Measurements from ENCODE around the gene DNMT3A. TPM values are rescaled to one million over a fixed set of nuclear protein-coding genes. Genes with fewer than 3 reads are reported as not detected.

The DNMT3A gene
- total RNA-seq, 1 experiment from 2014 or later = 215 TPM

DNA sequence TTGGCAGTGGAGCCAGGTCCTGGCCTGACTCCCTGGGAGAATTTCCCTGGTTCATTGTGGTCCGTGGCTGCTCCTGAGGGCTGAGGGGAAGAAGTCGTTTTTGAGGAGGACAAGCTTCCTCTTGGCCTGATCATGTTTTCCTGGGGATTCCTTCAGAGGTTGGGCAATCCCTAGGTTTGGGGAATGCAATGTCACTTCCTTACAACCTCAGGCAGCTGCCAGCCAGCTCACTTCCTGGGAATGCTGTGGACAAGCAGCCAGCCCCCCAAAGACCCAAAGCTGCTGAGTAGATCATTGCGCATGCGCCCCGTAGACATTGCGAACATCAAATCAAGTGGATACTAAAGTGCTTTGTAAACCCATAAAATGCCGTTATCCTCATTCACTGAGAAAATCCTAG lies 7.7 kb upstream of the DNMT3A start:
- H2AFZ ChIP-seq (ENCODE audit: low read length) = no peak overlapping the region
- H2BK5ac ChIP-seq (ENCODE audit: insufficient read length, low read length) = no peak overlapping the region
- no peak overlapping the region for H4K5ac ChIP-seq (ENCODE audit: insufficient read length, low read depth, low read length)
- H3K4ac ChIP-seq (ENCODE audit: low read depth, low read length) = no peak overlapping the region
- H4K8ac ChIP-seq (replicated peaks; ENCODE audit: insufficient read length, low read depth, low read length) = no peak overlapping the region
- H3K9me3 ChIP-seq (ENCODE audit: control insufficient read depth, low read depth, low read length) = no peaks in the 10 kb centered on the region
- no peak overlapping the region for H3K9ac ChIP-seq (ENCODE audit: extremely low read depth, insufficient read length, low read length)
- H3T11ph ChIP-seq (ENCODE audit: low read length) = no peak overlapping the region
- Mint-ChIP-seq H3K36me3 (ENCODE audit: insufficient read depth in 1 of 3, low read depth in 3 of 3) (no peaks in the 10 kb centered on the region; a peak in 1 of 7 replicates), H3K9me3 (no peaks in the 10 kb centered on the region), H3K4me3 (no peak overlapping the region), H3K27ac (no peak overlapping the region), H3K27me3 (ENCODE audit: low read depth) (peaks cover 50% of the 10 kb centered on the region), H3K4me1 (peaks cover 3 to 5% of the 10 kb centered on the region in 2 experiments)
- H2BK20ac ChIP-seq (ENCODE audit: low read depth, low read length, poor library complexity, severe bottlenecking) = no peak overlapping the region
- H4K91ac ChIP-seq (ENCODE audit: insufficient read length, low read depth, low read length) = no peak overlapping the region
- no peak overlapping the region for H3K23ac ChIP-seq (ENCODE audit: insufficient read length, low read depth, low read length)
- TF ChIP-seq, protein P1, sequence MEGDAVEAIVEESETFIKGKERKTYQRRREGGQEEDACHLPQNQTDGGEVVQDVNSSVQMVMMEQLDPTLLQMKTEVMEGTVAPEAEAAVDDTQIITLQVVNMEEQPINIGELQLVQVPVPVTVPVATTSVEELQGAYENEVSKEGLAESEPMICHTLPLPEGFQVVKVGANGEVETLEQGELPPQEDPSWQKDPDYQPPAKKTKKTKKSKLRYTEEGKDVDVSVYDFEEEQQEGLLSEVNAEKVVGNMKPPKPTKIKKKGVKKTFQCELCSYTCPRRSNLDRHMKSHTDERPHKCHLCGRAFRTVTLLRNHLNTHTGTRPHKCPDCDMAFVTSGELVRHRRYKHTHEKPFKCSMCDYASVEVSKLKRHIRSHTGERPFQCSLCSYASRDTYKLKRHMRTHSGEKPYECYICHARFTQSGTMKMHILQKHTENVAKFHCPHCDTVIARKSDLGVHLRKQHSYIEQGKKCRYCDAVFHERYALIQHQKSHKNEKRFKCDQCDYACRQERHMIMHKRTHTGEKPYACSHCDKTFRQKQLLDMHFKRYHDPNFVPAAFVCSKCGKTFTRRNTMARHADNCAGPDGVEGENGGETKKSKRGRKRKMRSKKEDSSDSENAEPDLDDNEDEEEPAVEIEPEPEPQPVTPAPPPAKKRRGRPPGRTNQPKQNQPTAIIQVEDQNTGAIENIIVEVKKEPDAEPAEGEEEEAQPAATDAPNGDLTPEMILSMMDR (conservative IDR thresholded peaks at IDR 0.05) = no peak
- H4K20me1 ChIP-seq (ENCODE audit: control insufficient read depth, insufficient read depth, insufficient read length) = no peaks in the 10 kb centered on the region
- no peaks in the 10 kb centered on the region for H3K4me1 ChIP-seq (ENCODE audit: insufficient read depth, low read length)
- H3K56ac ChIP-seq (ENCODE audit: insufficient read length, low read depth, low read length) = no peak overlapping the region
- no peaks in the 10 kb centered on the region for H3K23me2 ChIP-seq (ENCODE audit: insufficient read length, low read depth, low read length, poor library complexity, severe bottlenecking)
- no peaks in the 10 kb centered on the region for H3K79me2 ChIP-seq (ENCODE audit: insufficient read depth, low read length)
- H3K4me2 ChIP-seq (ENCODE audit: insufficient read depth, insufficient read length, low read length) = no peak overlapping the region
- no peak overlapping the region for H3K27ac ChIP-seq (ENCODE audit: insufficient read length, low read depth, low read length)
- no peaks in the 10 kb centered on the region for H3K27me3 ChIP-seq (ENCODE audit: insufficient read depth, low read length)
- no peaks in the 10 kb centered on the region for H3K79me1 ChIP-seq (ENCODE audit: insufficient read depth, low read depth, low read length, poor library complexity, severe bottlenecking)
- H3K14ac ChIP-seq (ENCODE audit: insufficient read depth, low read length) = no peak overlapping the region
- no peak overlapping the region for H2BK120ac ChIP-seq (ENCODE audit: low read depth, low read length, poor library complexity, severe bottlenecking)
- H2AK5ac ChIP-seq (ENCODE audit: insufficient read length, low read length) = no peak overlapping the region
- no peak overlapping the region for H2BK12ac ChIP-seq (ENCODE audit: insufficient read length, low read depth, low read length)
- no peak for DNase-seq
- no peak overlapping the region for H2BK15ac ChIP-seq (ENCODE audit: low read depth, low read length)
- no peak overlapping the region for H3K18ac ChIP-seq (ENCODE audit: insufficient read length, low read depth, low read length)
- WGBS (ENCODE audit: extremely low coverage, insufficient read length, low lambda C conversion rate) = no CpG with 5 or more reads among the region's 7 CpGs

Data from H9 (cell line).